Nephron progenitor cell (in vitro differentiated cells): ENCODE data around the gene PCNX2.

Source experiments
- DNase-seq: peaks from one replicate; pipeline ENCODE4 v3.0.0; 2021
- H3K27ac Mint-ChIP-seq: 2 replicates; pipeline ENCODE4 v1.8.0; 2021; ENCODE audit warnings: mild to moderate bottlenecking, moderate library complexity, mixed read lengths
- H3K27me3 Mint-ChIP-seq: 2 replicates; pipeline ENCODE4 v1.8.0; 2021; ENCODE audit warnings: mild to moderate bottlenecking, low read depth, mixed read lengths; ENCODE audit not compliant: poor library complexity
- H3K36me3 Mint-ChIP-seq: 2 replicates; pipeline ENCODE4 v1.8.0; 2021; ENCODE audit warnings: low read depth, mixed read lengths
- H3K4me1 Mint-ChIP-seq: 2 replicates; pipeline ENCODE4 v1.8.0; 2021; ENCODE audit warnings: mixed read lengths
- H3K4me3 Mint-ChIP-seq: 2 replicates; pipeline ENCODE4 v1.8.0; 2021; ENCODE audit warnings: mild to moderate bottlenecking, moderate library complexity, mixed read lengths
- H3K9me3 Mint-ChIP-seq: 2 replicates; pipeline ENCODE4 v1.8.0; 2021; ENCODE audit warnings: mild to moderate bottlenecking, moderate library complexity, mixed read lengths
- TF ChIP-seq, protein P1 (sequence below): fragments of 200-600 bp; sonication (generic); IDR thresholded peaks from 2 replicates; pipeline ENCODE4 v1.5.0; 2021; ENCODE audit warnings: antibody characterized with exemption

The PCNX2 gene

DNA sequence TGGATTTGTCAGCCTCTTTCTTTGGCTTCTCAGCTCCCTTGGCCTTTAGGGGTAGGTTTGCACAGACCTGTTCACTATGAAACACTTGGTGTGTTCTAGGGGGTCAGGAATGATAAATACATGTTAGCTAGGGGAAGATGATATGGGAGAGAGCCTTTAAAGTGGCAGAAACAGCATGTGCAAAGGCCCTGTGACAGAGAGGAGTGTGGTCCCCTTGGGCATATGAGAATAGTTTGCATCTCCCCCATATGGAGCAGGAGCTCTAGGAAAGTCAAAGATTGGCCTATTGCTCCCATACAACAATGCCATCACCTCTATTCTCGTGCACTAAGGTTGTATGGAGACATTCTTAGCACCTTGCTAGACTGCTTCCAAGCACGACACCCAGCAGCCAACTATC lies 355.8 kb downstream of the PCNX2 start:
- Mint-ChIP-seq H3K9me3 (peaks cover 9% of the 10 kb centered on the region), H3K4me3 (no peak overlapping the region), H3K4me1 (peaks cover 54% of the 10 kb centered on the region), H3K27ac (no peak overlapping the region), H3K36me3 (no peaks in the 10 kb centered on the region), H3K27me3 (no peaks in the 10 kb centered on the region)
- TF ChIP-seq, protein P1, sequence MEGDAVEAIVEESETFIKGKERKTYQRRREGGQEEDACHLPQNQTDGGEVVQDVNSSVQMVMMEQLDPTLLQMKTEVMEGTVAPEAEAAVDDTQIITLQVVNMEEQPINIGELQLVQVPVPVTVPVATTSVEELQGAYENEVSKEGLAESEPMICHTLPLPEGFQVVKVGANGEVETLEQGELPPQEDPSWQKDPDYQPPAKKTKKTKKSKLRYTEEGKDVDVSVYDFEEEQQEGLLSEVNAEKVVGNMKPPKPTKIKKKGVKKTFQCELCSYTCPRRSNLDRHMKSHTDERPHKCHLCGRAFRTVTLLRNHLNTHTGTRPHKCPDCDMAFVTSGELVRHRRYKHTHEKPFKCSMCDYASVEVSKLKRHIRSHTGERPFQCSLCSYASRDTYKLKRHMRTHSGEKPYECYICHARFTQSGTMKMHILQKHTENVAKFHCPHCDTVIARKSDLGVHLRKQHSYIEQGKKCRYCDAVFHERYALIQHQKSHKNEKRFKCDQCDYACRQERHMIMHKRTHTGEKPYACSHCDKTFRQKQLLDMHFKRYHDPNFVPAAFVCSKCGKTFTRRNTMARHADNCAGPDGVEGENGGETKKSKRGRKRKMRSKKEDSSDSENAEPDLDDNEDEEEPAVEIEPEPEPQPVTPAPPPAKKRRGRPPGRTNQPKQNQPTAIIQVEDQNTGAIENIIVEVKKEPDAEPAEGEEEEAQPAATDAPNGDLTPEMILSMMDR = no peak
- no peak for DNase-seq

DNA sequence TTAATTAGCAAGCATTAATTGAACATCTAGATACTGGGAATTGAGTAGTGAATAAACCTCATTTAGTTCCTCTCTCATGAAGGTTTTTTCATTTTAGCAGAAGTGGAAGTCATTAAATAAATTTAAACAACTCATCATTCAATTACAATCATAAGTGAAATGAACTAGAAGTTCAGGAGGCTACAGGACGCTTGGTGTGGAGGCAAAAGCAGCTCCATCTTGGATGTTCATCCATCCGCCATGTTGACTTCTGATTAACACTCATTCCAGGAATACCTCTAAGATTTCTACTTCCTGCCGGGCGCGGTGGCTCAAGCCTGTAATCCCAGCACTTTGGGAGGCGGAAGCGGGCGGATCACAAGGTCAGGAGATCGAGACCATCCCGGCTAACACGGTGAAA lies 356.6 kb downstream of the PCNX2 start:
- Mint-ChIP-seq H3K27ac (no peak overlapping the region), H3K9me3 (peaks cover 3% of the 10 kb centered on the region), H3K36me3 (no peaks in the 10 kb centered on the region), H3K4me3 (no peak overlapping the region), H3K4me1 (peaks cover 46% of the 10 kb centered on the region), H3K27me3 (no peaks in the 10 kb centered on the region)
- TF ChIP-seq, protein P1 = no peak
- no peak for DNase-seq

DNA sequence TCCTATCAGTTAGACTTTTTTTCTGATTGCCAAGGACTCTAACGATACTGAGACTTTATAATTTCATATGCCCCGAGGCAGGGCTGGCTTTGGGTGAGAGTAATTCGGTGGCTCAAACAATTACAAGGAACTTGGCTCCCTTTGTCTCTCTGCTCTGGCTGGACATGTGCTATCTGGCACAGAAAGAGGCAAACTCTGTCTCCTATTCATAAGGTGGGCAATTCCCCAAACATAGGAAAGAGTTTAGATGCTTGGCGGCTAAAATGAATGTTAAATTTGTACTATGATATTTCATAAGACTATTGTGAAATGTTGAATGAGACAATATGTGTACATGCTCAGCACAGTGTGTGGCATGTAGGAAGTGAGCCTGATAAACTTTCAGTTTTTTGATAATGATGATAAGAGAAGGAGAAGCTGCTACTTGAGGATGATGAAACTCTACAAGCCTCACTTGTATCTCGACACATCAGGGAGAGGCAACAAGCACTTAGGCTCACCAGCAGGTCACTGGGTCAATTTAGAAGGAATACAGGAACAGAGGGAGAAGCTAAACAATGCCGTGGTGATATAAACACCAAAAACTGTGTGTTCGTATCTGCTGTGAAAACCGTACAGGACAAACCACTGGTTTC lies 357.7 kb downstream of the PCNX2 start:
- TF ChIP-seq, protein P1 = no peak
- H3K27ac Mint-ChIP-seq = no peak overlapping the region
- H3K9me3 Mint-ChIP-seq = no peaks in the 10 kb centered on the region
- H3K4me1 Mint-ChIP-seq = peaks cover 35% of the 10 kb centered on the region
- no peaks in the 10 kb centered on the region for H3K27me3 Mint-ChIP-seq
- no peak for DNase-seq
- H3K4me3 Mint-ChIP-seq = no peak overlapping the region
- H3K36me3 Mint-ChIP-seq = no peaks in the 10 kb centered on the region

DNA sequence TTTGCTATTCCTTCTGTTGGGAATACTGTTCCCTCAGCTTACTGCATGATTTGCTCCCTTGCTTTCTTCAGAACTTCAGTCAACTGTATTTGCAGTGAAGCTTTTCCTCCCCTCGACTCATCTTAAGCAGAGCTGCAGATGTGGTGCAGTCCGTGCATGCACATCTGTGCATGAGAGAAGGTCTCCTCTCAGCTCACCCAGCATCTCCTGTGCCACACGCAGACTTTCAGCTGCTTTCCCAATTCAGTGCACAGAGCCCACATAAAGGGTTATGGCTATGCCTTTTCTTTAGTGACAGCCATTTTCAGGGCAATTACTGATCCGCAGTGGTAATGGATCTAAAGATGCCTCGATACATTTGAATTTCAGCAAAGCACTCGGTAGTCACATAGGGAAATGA lies 358.6 kb downstream of the PCNX2 start:
- Mint-ChIP-seq H3K27me3 (no peaks in the 10 kb centered on the region), H3K27ac (no peak overlapping the region), H3K9me3 (no peaks in the 10 kb centered on the region), H3K4me3 (no peak overlapping the region), H3K36me3 (no peaks in the 10 kb centered on the region), H3K4me1 (peaks cover 28% of the 10 kb centered on the region)
- TF ChIP-seq, protein P1 = no peak
- DNase-seq = no peak
